Prostate gland (tissue), 2 donors: ENCODE measurements around the gene TMCO1. TPM values are rescaled to one million over a fixed set of nuclear protein-coding genes. Genes with fewer than 3 reads are reported as not detected.
"Not testable (repeated sequence)": the region's sequence is repeated elsewhere in the genome, so short reads cannot be mapped to it uniquely, and the experiment has no call there.

Experiments used
- DNase-seq: peaks from one replicate; pipeline ENCODE4 v3.0.0-alpha.2; 2019; ENCODE audit warnings: low spot score
- H3K27ac ChIP-seq, 2 donors: fragments of 200-600 bp; sonication (generic); 2 replicates each; pipeline ENCODE4 v1.5.1; 2017 to 2019
- H3K27me3 ChIP-seq: fragments of 200-600 bp; sonication (generic); replicated peaks from 2 replicates; pipeline ENCODE4 v1.5.1; 2019; ENCODE audit not compliant: insufficient read depth
- H3K36me3 ChIP-seq, 2 donors: fragments of 200-600 bp; sonication (generic); 1 replicate in 1 of 2; 2 replicates in 1 of 2; pipeline versions ENCODE4 v1.5.1 to v1.8.1; 2017 to 2019
- H3K4me1 ChIP-seq: fragments of 200-600 bp; sonication (generic); replicated peaks from 2 replicates; pipeline ENCODE4 v1.5.1; 2019
- H3K4me3 ChIP-seq, 2 donors: fragments of 200-600 bp; sonication (generic); 2 replicates each; pipeline ENCODE4 v1.5.1; 2017 to 2019
- H3K9me3 ChIP-seq: fragments of 200-600 bp; sonication (generic); 2 replicates; pipeline ENCODE4 v1.5.1; 2017
- CTCF ChIP-seq, 4 experiments: fragments of 200-600 bp in 2 of 4; fragments of 450-650 bp in 2 of 4; sonication (generic) in 2 of 4; IDR thresholded peaks; 1 replicate in 3 of 4; 2 replicates in 1 of 4; pipeline ENCODE4 v1.5.1; 2016 to 2019; ENCODE audit warnings: antibody characterized with exemption in 4 of 4, mild to moderate bottlenecking in 2 of 4, moderate library complexity in 2 of 4
- POLR2A ChIP-seq: fragments of 450-650 bp; IDR thresholded peaks from one replicate; pipeline ENCODE4 v1.6.1; 2016; ENCODE audit warnings: antibody characterized with exemption, mild to moderate bottlenecking
- POLR2AphosphoS5 ChIP-seq: sonication (generic); formaldehyde crosslinking; IDR thresholded peaks from one replicate; pipeline ENCODE4 v1.6.1; 2017; ENCODE audit warnings: antibody characterized with exemption
- WGBS: methylation state at CpG from one replicate; pipeline ENCODE4 v1.1.5; 2018; 5-methylcytosine and 5-hydroxymethylcytosine counted together
- intact Hi-C: fragments of 100-400 bp; cut with DNase I; formaldehyde crosslinking; loops from one replicate; pipeline ENCODE4 v1.14.2; 2022
- total RNA-seq, 2 donors: library from RNA; depleted of rRNA; stranded (reverse); fragments of >200 nt; gene quantifications; one replicate each; pipeline ENCODE4 v1.1.0, GENCODE V29; 2016

The TMCO1 gene
- total RNA-seq, 2 donors from 2014 or later, result 90.8 to 120 TPM

GRCh38 chr1:165799387-165799786 is 30.7 kb upstream of the TMCO1 start:
- Histone ChIP-seq H3K27me3 (no peaks in the 10 kb centered on the region), H3K9me3 (no peaks in the 10 kb centered on the region), H3K36me3 (no peaks in the 10 kb centered on the region), H3K27ac (no peak overlapping the region), H3K4me3 (no peak overlapping the region), H3K4me1 (no peaks in the 10 kb centered on the region)
- no peak for DNase-seq
- TF ChIP-seq POLR2A (no peak), POLR2AphosphoS5 (no peak), CTCF (IDR thresholded peaks at IDR 0.05) (no peak)
- intact Hi-C loops, result no loop called here

GRCh38 chr1:165795894-165796293 is 27.2 kb upstream of the TMCO1 start:
- no peak for TF ChIP-seq POLR2AphosphoS5
- no peak for TF ChIP-seq POLR2A
- TF ChIP-seq CTCF (IDR thresholded peaks at IDR 0.05), result no peak
- Histone ChIP-seq H3K4me3 (no peak overlapping the region), H3K9me3 (no peaks in the 10 kb centered on the region), H3K27me3 (no peaks in the 10 kb centered on the region), H3K27ac (no peak overlapping the region), H3K36me3 (no peaks in the 10 kb centered on the region), H3K4me1 (no peaks in the 10 kb centered on the region)
- no peak for DNase-seq
- intact Hi-C loops, result no loop called here
- WGBS, result 74% methylated on average over 2 of the region's 2 CpGs

GRCh38 chr1:165793951-165794350 is 25.3 kb upstream of the TMCO1 start:
- Histone ChIP-seq H3K27me3 (no peaks in the 10 kb centered on the region), H3K9me3 (no peaks in the 10 kb centered on the region), H3K36me3 (no peaks in the 10 kb centered on the region), H3K4me1 (no peaks in the 10 kb centered on the region), H3K27ac (no peak overlapping the region), H3K4me3 (no peak overlapping the region)
- intact Hi-C loops, result no loop called here
- no peak for DNase-seq
- TF ChIP-seq CTCF (IDR thresholded peaks at IDR 0.05) (no peak), POLR2AphosphoS5 (no peak), POLR2A (no peak)
- 67% methylated on average over 2 of the region's 2 CpGs for WGBS

GRCh38 chr1:165787741-165788140 is 19.1 kb upstream of the TMCO1 start:
- no peaks in the 10 kb centered on the region for H3K9me3 ChIP-seq
- TF ChIP-seq POLR2AphosphoS5 (no peak), POLR2A (no peak), CTCF (IDR thresholded peaks at IDR 0.05) (no peak)
- H3K27ac ChIP-seq, result no peak overlapping the region
- no peak overlapping the region for H3K4me3 ChIP-seq
- WGBS, result 94% methylated on average over 1 of the region's 1 CpG
- no peak for DNase-seq
- H3K27me3 ChIP-seq, result no peaks in the 10 kb centered on the region
- no peaks in the 10 kb centered on the region for H3K4me1 ChIP-seq
- no peaks in the 10 kb centered on the region for H3K36me3 ChIP-seq
- intact Hi-C loops, result no loop called here

- H3K4me3 ChIP-seq, H3K27ac ChIP-seq, H3K36me3 ChIP-seq, H3K27me3 ChIP-seq, H3K9me3 ChIP-seq, DNase-seq, intact Hi-C loops, H3K4me1 ChIP-seq: not testable (repeated sequence)
- WGBS, result 95% methylated on average over 11 of the region's 11 CpGs
Observed at GRCh38 chr1:165783519-165783918, 14.9 kb upstream of the TMCO1 start.

- H3K27me3 ChIP-seq, intact Hi-C loops, H3K9me3 ChIP-seq, DNase-seq, H3K27ac ChIP-seq, H3K36me3 ChIP-seq, H3K4me3 ChIP-seq, H3K4me1 ChIP-seq: not testable (repeated sequence)
- WGBS, result 89% methylated on average over 2 of the region's 3 CpGs
Observed at GRCh38 chr1:165778197-165778596, 9.5 kb upstream of the TMCO1 start.
